ENCODE measurements around the gene TRIB2. TPM values are rescaled to one million over a fixed set of nuclear protein-coding genes. Genes with fewer than 3 reads are reported as not detected.

Gene TRIB2
- polyA plus RNA-seq, 1 of the 3 experiments (the other 2 are of a cell fraction), result 27.5 TPM

GRCh38 chr2:12716032-12716281, 779 bp upstream of the TRIB2 start (continued):
- TF ChIP-seq EP300 (IDR thresholded peaks at IDR 0.05; ENCODE audit: borderline replicate concordance in 1 of 2, low read depth in 1 of 2, low read length in 1 of 2), result 0 out of 4 replicates have a peak, but pooled peaks of 1 of the 2 experiments have one; percentile 35
- TF ChIP-seq MEF2A (IDR thresholded peaks at IDR 0.05; ENCODE audit: borderline replicate concordance, low read depth), result no peak
- no peak for TF ChIP-seq RFX5 (IDR thresholded peaks at IDR 0.05; ENCODE audit: low read length)
- no peak for TF ChIP-seq FOXM1 (IDR thresholded peaks at IDR 0.05; ENCODE audit: low read depth)
- no peak for TF ChIP-seq CHD2 (IDR thresholded peaks at IDR 0.05; ENCODE audit: low read length, partially characterized antibody)

DNA sequence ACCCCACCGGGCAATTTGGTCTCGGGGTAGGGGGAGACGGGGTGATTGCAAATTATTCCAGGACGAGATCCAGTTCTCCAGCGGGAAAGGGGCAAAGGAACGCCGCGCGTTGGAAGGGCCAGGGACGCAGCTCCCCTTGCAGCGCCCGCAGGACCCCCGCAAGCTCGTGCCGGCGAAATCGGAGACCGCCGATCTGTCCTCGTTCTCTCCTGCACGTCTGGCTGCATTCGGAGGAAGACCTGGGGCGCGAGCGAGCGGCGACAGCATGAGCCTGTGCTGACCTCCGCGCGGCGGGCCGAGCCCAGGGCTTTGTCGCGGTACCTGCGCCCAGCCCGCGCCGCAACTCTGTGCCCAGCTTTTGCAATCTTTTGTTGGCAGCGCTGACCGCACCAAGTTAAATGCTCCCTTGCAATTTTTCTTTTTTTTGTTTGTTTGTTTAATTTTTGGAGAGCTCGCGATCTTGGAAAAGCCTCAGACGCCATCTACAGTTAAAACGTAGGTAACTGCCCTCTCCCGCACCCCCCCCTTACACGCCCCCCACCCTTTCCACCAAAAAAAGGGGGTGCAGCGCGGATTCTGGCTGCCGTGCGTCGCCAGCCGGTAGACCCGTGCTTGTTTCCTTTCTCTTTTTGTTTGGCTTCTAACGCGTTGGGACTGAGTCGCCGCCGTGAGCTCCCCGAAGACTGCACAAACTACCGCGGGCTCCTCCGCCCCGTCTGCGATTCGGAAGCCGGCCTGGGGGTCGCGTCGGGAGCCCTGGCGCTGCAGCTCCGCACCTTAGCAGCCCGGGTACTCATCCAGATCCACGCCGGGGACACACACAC, 667 bp downstream of the TRIB2 start:
- Histone ChIP-seq H3K9ac (peak overlapping the region; percentile 93), H3K27ac (ENCODE audit: low read depth in 2 of 2, low read length in 1 of 2) (peak overlapping the region; percentile 91 to 93), H3K4me1 (ENCODE audit: control insufficient read depth in 1 of 2, insufficient read depth in 2 of 2, low read depth in 1 of 2, low read length in 1 of 2) (peaks cover 33 to 42% of the 10 kb centered on the region in 2 experiments), H3K27me3 (ENCODE audit: insufficient read depth) (no peaks in the 10 kb centered on the region), H2AFZ (ENCODE audit: low read depth) (peak overlapping the region; percentile 60; the same call in 1 of the 2 replicates), H3K4me2 (peak overlapping the region; percentile 83), H3K36me3 (replicated peaks in 1 of 2; ENCODE audit: control insufficient read depth in 1 of 2, insufficient read depth in 2 of 2, low read length in 1 of 2) (peaks cover 2 to 15% of the 10 kb centered on the region in 2 experiments), H3K9me3 (no peaks in the 10 kb centered on the region), H3K79me2 (ENCODE audit: insufficient read depth) (peaks cover 67% of the 10 kb centered on the region), H4K20me1 (ENCODE audit: insufficient read depth) (peaks cover 33% of the 10 kb centered on the region), H3K4me3 (ENCODE audit: low read depth in 2 of 2, low read length in 1 of 2) (peak overlapping the region; percentile 93 to 98), H3F3A (replicated peaks; ENCODE audit: insufficient read depth) (peaks cover 35% of the 10 kb centered on the region), H3K9me2 (no peaks in the 10 kb centered on the region)
- 1% methylated on average over 64 of the region's 74 CpGs for WGBS (ENCODE audit: low lambda C conversion rate)
- POLR2A ChIA-PET, result interaction anchor here (0.6 to 3.0 kb wide), 20 partner anchors 9 to 887 kb away, joined by 3 to 22 read pairs (median 3); no protein-coding TSS in a partner anchor
- CTCF ChIA-PET, result interaction anchor here (0.6 to 4.5 kb wide), 105 partner anchors 9 to 1082 kb away, joined by 3 to 152 read pairs (median 4); no protein-coding TSS in a partner anchor
- DNase-seq, result peak; percentile 85
- TF ChIP-seq YY1 (IDR thresholded peaks at IDR 0.05; ENCODE audit: low read depth) (0 out of 2 replicates have a peak, but pooled peaks have one; percentile 7), POLR2AphosphoS5 (IDR thresholded peaks at IDR 0.05; ENCODE audit: low read depth, low read length) (peak; percentile 8; the same call in 1 of the 2 replicates), RAD21 (IDR thresholded peaks at IDR 0.05; ENCODE audit: low read length) (peak; percentile 63), MEF2A (IDR thresholded peaks at IDR 0.05; ENCODE audit: borderline replicate concordance, low read depth) (peak; percentile 31; the same call in 1 of the 2 replicates), EP300 (IDR thresholded peaks at IDR 0.05; ENCODE audit: borderline replicate concordance in 1 of 2, low read depth in 1 of 2, low read length in 1 of 2) (no peak; a peak in 1 of 4 replicates), FOXM1 (IDR thresholded peaks at IDR 0.05; ENCODE audit: low read depth) (peak; percentile 31; the same call in 1 of the 2 replicates), NRF1 (IDR thresholded peaks at IDR 0.05; ENCODE audit: low read depth, low read length) (no peak), RFX5 (IDR thresholded peaks at IDR 0.05; ENCODE audit: low read length) (no peak), ZBTB33 (IDR thresholded peaks at IDR 0.05; ENCODE audit: borderline replicate concordance, low read depth) (no peak), JUND (IDR thresholded peaks at IDR 0.05) (no peak), RXRA (IDR thresholded peaks at IDR 0.05; ENCODE audit: borderline replicate concordance, low read depth) (no peak), SIN3A (IDR thresholded peaks at IDR 0.05; ENCODE audit: borderline replicate concordance, low read depth, low read length) (0 out of 2 replicates have a peak, but pooled peaks have one; percentile 8), SMC3 (IDR thresholded peaks at IDR 0.05; ENCODE audit: low read depth, low read length) (peak; percentile 21), MXI1 (IDR thresholded peaks at IDR 0.05; ENCODE audit: low read depth, low read length) (peak; percentile 27), FOXJ3 (CRISPR knock-in tag; IDR thresholded peaks at IDR 0.05) (no peak), TEAD4 (IDR thresholded peaks at IDR 0.05; ENCODE audit: borderline replicate concordance, insufficient read depth) (0 out of 2 replicates have a peak, but pooled peaks have one; percentile 21)
- TF ChIP-seq, protein P1, sequence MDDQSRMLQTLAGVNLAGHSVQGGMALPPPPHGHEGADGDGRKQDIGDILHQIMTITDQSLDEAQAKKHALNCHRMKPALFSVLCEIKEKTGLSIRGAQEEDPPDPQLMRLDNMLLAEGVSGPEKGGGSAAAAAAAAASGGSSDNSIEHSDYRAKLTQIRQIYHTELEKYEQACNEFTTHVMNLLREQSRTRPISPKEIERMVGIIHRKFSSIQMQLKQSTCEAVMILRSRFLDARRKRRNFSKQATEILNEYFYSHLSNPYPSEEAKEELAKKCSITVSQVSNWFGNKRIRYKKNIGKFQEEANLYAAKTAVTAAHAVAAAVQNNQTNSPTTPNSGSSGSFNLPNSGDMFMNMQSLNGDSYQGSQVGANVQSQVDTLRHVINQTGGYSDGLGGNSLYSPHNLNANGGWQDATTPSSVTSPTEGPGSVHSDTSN (IDR thresholded peaks at IDR 0.05), result no peak
- TF ChIP-seq, protein P2, sequence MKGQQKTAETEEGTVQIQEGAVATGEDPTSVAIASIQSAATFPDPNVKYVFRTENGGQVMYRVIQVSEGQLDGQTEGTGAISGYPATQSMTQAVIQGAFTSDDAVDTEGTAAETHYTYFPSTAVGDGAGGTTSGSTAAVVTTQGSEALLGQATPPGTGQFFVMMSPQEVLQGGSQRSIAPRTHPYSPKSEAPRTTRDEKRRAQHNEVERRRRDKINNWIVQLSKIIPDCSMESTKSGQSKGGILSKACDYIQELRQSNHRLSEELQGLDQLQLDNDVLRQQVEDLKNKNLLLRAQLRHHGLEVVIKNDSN (IDR thresholded peaks at IDR 0.05; ENCODE audit: borderline replicate concordance, low read depth), result 0 out of 2 replicates have a peak, but pooled peaks have one; percentile 9
- TF ChIP-seq, protein P3, sequence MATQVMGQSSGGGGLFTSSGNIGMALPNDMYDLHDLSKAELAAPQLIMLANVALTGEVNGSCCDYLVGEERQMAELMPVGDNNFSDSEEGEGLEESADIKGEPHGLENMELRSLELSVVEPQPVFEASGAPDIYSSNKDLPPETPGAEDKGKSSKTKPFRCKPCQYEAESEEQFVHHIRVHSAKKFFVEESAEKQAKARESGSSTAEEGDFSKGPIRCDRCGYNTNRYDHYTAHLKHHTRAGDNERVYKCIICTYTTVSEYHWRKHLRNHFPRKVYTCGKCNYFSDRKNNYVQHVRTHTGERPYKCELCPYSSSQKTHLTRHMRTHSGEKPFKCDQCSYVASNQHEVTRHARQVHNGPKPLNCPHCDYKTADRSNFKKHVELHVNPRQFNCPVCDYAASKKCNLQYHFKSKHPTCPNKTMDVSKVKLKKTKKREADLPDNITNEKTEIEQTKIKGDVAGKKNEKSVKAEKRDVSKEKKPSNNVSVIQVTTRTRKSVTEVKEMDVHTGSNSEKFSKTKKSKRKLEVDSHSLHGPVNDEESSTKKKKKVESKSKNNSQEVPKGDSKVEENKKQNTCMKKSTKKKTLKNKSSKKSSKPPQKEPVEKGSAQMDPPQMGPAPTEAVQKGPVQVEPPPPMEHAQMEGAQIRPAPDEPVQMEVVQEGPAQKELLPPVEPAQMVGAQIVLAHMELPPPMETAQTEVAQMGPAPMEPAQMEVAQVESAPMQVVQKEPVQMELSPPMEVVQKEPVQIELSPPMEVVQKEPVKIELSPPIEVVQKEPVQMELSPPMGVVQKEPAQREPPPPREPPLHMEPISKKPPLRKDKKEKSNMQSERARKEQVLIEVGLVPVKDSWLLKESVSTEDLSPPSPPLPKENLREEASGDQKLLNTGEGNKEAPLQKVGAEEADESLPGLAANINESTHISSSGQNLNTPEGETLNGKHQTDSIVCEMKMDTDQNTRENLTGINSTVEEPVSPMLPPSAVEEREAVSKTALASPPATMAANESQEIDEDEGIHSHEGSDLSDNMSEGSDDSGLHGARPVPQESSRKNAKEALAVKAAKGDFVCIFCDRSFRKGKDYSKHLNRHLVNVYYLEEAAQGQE (IDR thresholded peaks at IDR 0.05; ENCODE audit: low read depth, low read length), result no peak
